ENCODE measurements around the gene FOXP1.

Gene FOXP1

GRCh38 chr3:71063773-71064290 lies 519.7 kb downstream of the FOXP1 start:
- H4K91ac ChIP-seq (ENCODE audit: low read depth, low read length), result no peak overlapping the region
- H2BK12ac ChIP-seq (ENCODE audit: low read length), result no peak overlapping the region
- H3K4me3 ChIP-seq (ENCODE audit: low read depth, low read length), result peak overlapping the region; percentile 2
- H4K12ac ChIP-seq (ENCODE audit: low read depth, low read length), result no peak overlapping the region
- H4K8ac ChIP-seq (ENCODE audit: low read depth, low read length), result no peak overlapping the region
- no CpG with 5 or more reads among the region's 13 CpGs for WGBS (ENCODE audit: extremely low coverage, insufficient coverage, insufficient read length)
- H3K79me1 ChIP-seq (ENCODE audit: low read length), result peaks cover 8% of the 10 kb centered on the region
- no peaks in the 10 kb centered on the region for H3K36me3 ChIP-seq (ENCODE audit: control insufficient read depth in 1 of 2, insufficient read depth in 2 of 2, low read length in 2 of 2)
- peak overlapping the region; percentile 27 for H2AFZ ChIP-seq (ENCODE audit: insufficient read depth, low read length, poor library complexity)
- no peak overlapping the region for H3K14ac ChIP-seq (ENCODE audit: low read length)
- H2BK5ac ChIP-seq (ENCODE audit: low read depth, low read length, poor library complexity), result no peak overlapping the region
- peak; percentile 18 to 40 for DNase-seq
- peak overlapping the region; percentile 82 for H3K4me2 ChIP-seq (ENCODE audit: low read length)
- no peak overlapping the region for H2BK120ac ChIP-seq (ENCODE audit: insufficient read depth, low read length, poor library complexity)
- no peaks in the 10 kb centered on the region for H3K79me2 ChIP-seq (ENCODE audit: control insufficient read depth, insufficient read depth, low read length, poor library complexity)
- peaks cover 4 to 8% of the 10 kb centered on the region in 2 experiments for H3K4me1 ChIP-seq (ENCODE audit: control insufficient read depth in 1 of 2, insufficient read depth in 2 of 2, low read length in 2 of 2)
- no peaks in the 10 kb centered on the region for H3K9me3 ChIP-seq (ENCODE audit: insufficient read depth, low read depth, low read length)
- no peak overlapping the region for H3K18ac ChIP-seq (ENCODE audit: low read length)
- no peak overlapping the region for H3K27ac ChIP-seq (ENCODE audit: low read depth, low read length)
- H3K4ac ChIP-seq (ENCODE audit: low read depth, low read length), result no peak overlapping the region
- no peak overlapping the region for H3K23ac ChIP-seq (ENCODE audit: low read length)
- H3K27me3 ChIP-seq (ENCODE audit: insufficient read depth, low read length), result no peaks in the 10 kb centered on the region
- no peak overlapping the region for H2AK5ac ChIP-seq (ENCODE audit: low read length)
- no peak overlapping the region for H3K9ac ChIP-seq (ENCODE audit: low read length)

DNA sequence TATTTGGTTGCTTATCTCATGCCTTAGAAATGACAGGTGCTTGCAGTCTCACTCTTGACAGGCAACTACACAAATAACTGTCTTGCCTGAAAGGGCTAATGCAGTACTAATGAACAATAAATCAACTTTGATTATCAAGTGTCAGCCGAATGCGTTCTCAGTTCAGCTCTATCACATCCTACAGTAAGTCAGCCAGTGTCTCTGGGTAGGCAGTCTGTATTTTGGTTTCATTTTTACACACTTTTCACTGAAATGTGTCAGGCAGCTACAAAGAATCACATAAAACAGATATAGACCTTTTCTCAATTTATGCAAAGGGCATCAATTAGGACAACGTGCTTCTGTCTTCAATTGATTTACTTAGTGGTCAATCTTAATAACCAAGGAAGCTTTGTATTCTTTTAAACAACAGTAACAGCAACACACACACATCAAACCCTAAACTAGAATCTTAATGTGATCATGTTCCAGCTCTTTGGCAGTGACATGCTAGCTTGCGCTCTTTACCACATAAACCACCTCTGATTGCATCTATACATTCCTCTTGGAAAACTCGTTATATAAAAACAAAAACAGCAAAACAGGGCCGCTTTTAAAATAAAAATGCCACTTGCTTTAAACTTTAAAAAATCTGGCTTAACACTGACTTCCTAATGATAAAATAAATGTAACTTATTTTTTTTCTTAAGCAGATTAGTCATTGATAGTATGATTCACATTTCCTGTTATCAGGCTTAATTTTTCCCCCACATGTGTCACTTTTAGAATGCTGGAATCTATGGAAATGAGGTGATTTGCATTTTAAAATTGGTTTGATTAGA lies 520.4 kb downstream of the FOXP1 start:
- H2AFZ ChIP-seq (ENCODE audit: insufficient read depth, low read length, poor library complexity), result no peak overlapping the region
- no peak overlapping the region for H3K23ac ChIP-seq (ENCODE audit: low read length)
- no peak overlapping the region for H4K91ac ChIP-seq (ENCODE audit: low read depth, low read length)
- H2BK12ac ChIP-seq (ENCODE audit: low read length), result no peak overlapping the region
- H3K4me2 ChIP-seq (ENCODE audit: low read length), result no peak overlapping the region
- H3K27me3 ChIP-seq (ENCODE audit: insufficient read depth, low read length), result no peaks in the 10 kb centered on the region
- no peak overlapping the region for H3K9ac ChIP-seq (ENCODE audit: low read length)
- H3K4ac ChIP-seq (ENCODE audit: low read depth, low read length), result no peak overlapping the region
- no peak overlapping the region for H4K8ac ChIP-seq (ENCODE audit: low read depth, low read length)
- no CpG with 5 or more reads among the region's 6 CpGs for WGBS (ENCODE audit: extremely low coverage, insufficient coverage, insufficient read length)
- no peaks in the 10 kb centered on the region for H3K9me3 ChIP-seq (ENCODE audit: insufficient read depth, low read depth, low read length)
- no peak overlapping the region for H4K12ac ChIP-seq (ENCODE audit: low read depth, low read length)
- peaks cover 8% of the 10 kb centered on the region for H3K79me1 ChIP-seq (ENCODE audit: low read length)
- H3K27ac ChIP-seq (ENCODE audit: low read depth, low read length), result no peak overlapping the region
- H2AK5ac ChIP-seq (ENCODE audit: low read length), result no peak overlapping the region
- no peak overlapping the region for H2BK5ac ChIP-seq (ENCODE audit: low read depth, low read length, poor library complexity)
- H3K79me2 ChIP-seq (ENCODE audit: control insufficient read depth, insufficient read depth, low read length, poor library complexity), result no peaks in the 10 kb centered on the region
- H3K36me3 ChIP-seq (ENCODE audit: control insufficient read depth in 1 of 2, insufficient read depth in 2 of 2, low read length in 2 of 2), result no peaks in the 10 kb centered on the region
- peak in 1 of 2 donors; percentile 29 for DNase-seq
- no peak overlapping the region for H3K18ac ChIP-seq (ENCODE audit: low read length)
- H2BK120ac ChIP-seq (ENCODE audit: insufficient read depth, low read length, poor library complexity), result no peak overlapping the region
- no peak overlapping the region for H3K4me3 ChIP-seq (ENCODE audit: low read depth, low read length)
- peaks cover 4 to 8% of the 10 kb centered on the region in 2 experiments for H3K4me1 ChIP-seq (ENCODE audit: control insufficient read depth in 1 of 2, insufficient read depth in 2 of 2, low read length in 2 of 2)
- no peak overlapping the region for H3K14ac ChIP-seq (ENCODE audit: low read length)

DNA sequence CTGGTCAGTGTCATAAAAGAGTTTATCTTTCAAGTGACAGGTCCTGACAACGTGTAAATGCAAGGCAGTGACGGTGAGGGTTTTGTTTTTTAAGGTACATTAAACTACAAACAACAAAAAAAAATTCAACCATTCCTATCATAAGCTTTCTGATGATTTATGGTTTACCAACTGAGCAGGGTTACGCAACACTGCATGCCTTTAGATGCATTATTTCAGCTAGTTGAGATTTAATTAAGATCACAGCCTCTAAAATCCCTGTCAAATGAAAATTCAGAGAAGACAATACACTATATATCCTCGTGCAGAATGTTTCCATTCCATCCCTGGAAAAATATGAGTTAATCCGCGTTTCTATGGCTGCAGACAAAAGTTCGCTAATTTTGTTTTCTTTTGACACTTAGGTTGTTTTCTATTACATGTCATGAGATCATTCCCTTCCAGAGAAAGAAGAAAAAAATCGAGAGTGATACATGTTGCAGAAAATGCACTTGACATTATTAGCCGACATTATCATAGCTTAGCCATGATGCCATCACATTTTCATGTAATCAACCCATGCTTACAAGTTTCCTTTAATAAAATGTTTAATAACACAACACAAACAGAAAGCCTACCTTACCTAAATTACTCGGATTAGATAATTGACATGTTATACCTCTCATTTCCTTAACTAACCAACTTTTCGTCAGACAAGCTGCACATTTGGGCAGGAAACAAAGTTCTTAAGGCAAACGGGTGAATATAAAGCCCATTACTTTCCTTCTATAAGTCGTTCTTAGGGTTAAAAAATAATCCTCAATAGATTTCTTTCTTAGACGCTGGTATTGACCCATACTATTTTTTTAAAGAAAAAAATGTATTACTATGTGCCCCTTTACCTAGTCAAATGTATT lies 521.2 kb downstream of the FOXP1 start:
- Histone ChIP-seq H3K18ac (ENCODE audit: low read length) (no peak overlapping the region), H3K9ac (ENCODE audit: low read length) (no peak overlapping the region), H2AFZ (ENCODE audit: insufficient read depth, low read length, poor library complexity) (no peak overlapping the region), H3K23ac (ENCODE audit: low read length) (no peak overlapping the region), H3K4me3 (ENCODE audit: low read depth, low read length) (no peak overlapping the region), H4K12ac (ENCODE audit: low read depth, low read length) (no peak overlapping the region), H3K9me3 (ENCODE audit: insufficient read depth, low read depth, low read length) (no peaks in the 10 kb centered on the region), H2BK5ac (ENCODE audit: low read depth, low read length, poor library complexity) (no peak overlapping the region), H2BK120ac (ENCODE audit: insufficient read depth, low read length, poor library complexity) (no peak overlapping the region), H3K27me3 (ENCODE audit: insufficient read depth, low read length) (no peaks in the 10 kb centered on the region), H4K8ac (ENCODE audit: low read depth, low read length) (no peak overlapping the region), H2BK12ac (ENCODE audit: low read length) (no peak overlapping the region), H2AK5ac (ENCODE audit: low read length) (no peak overlapping the region), H3K4me2 (ENCODE audit: low read length) (no peak overlapping the region), H3K36me3 (ENCODE audit: control insufficient read depth in 1 of 2, insufficient read depth in 2 of 2, low read length in 2 of 2) (no peaks in the 10 kb centered on the region), H3K4ac (ENCODE audit: low read depth, low read length) (no peak overlapping the region), H3K79me2 (ENCODE audit: control insufficient read depth, insufficient read depth, low read length, poor library complexity) (no peaks in the 10 kb centered on the region), H3K14ac (ENCODE audit: low read length) (no peak overlapping the region), H3K4me1 (ENCODE audit: control insufficient read depth in 1 of 2, insufficient read depth in 2 of 2, low read length in 2 of 2) (peaks cover 4 to 8% of the 10 kb centered on the region in 2 experiments), H3K27ac (ENCODE audit: low read depth, low read length) (no peak overlapping the region), H3K79me1 (ENCODE audit: low read length) (peaks cover 6% of the 10 kb centered on the region), H4K91ac (ENCODE audit: low read depth, low read length) (no peak overlapping the region)
- peak in 1 of 2 donors; percentile 23 for DNase-seq
- no CpG with 5 or more reads among the region's 14 CpGs for WGBS (ENCODE audit: extremely low coverage, insufficient coverage, insufficient read length)

GRCh38 chr3:71061581-71061980 lies 521.9 kb downstream of the FOXP1 start:
- H4K8ac ChIP-seq (ENCODE audit: low read depth, low read length), result no peak overlapping the region
- no peak overlapping the region for H2AK5ac ChIP-seq (ENCODE audit: low read length)

More at GRCh38 chr3:71061581-71061980, 521.9 kb downstream of the FOXP1 start:
- no CpG with 5 or more reads among the region's 3 CpGs for WGBS (ENCODE audit: extremely low coverage, insufficient coverage, insufficient read length)
- Histone ChIP-seq H2BK5ac (ENCODE audit: low read depth, low read length, poor library complexity) (no peak overlapping the region), H3K23ac (ENCODE audit: low read length) (no peak overlapping the region), H3K4me1 (ENCODE audit: control insufficient read depth in 1 of 2, insufficient read depth in 2 of 2, low read length in 2 of 2) (peaks cover 0 to 8% of the 10 kb centered on the region in 2 experiments), H2AFZ (ENCODE audit: insufficient read depth, low read length, poor library complexity) (no peak overlapping the region), H4K91ac (ENCODE audit: low read depth, low read length) (no peak overlapping the region), H3K79me2 (ENCODE audit: control insufficient read depth, insufficient read depth, low read length, poor library complexity) (no peaks in the 10 kb centered on the region), H3K36me3 (ENCODE audit: control insufficient read depth in 1 of 2, insufficient read depth in 2 of 2, low read length in 2 of 2) (no peaks in the 10 kb centered on the region), H3K4ac (ENCODE audit: low read depth, low read length) (no peak overlapping the region), H3K9ac (ENCODE audit: low read length) (no peak overlapping the region), H2BK12ac (ENCODE audit: low read length) (no peak overlapping the region), H3K27me3 (ENCODE audit: insufficient read depth, low read length) (no peaks in the 10 kb centered on the region), H3K79me1 (ENCODE audit: low read length) (peaks cover 6% of the 10 kb centered on the region), H4K12ac (ENCODE audit: low read depth, low read length) (no peak overlapping the region), H3K9me3 (ENCODE audit: insufficient read depth, low read depth, low read length) (no peaks in the 10 kb centered on the region), H3K14ac (ENCODE audit: low read length) (no peak overlapping the region), H3K4me2 (ENCODE audit: low read length) (no peak overlapping the region), H3K27ac (ENCODE audit: low read depth, low read length) (no peak overlapping the region), H3K18ac (ENCODE audit: low read length) (no peak overlapping the region), H3K4me3 (ENCODE audit: low read depth, low read length) (no peak overlapping the region), H2BK120ac (ENCODE audit: insufficient read depth, low read length, poor library complexity) (no peak overlapping the region)
- DNase-seq, result no peak

All from trophoblast cell (in vitro differentiated cells and primary cell).